Muscle of leg (tissue), 9 donors: Measurements from ENCODE around the gene CES2. TPM values are rescaled to one million over a fixed set of nuclear protein-coding genes. Genes with fewer than 3 reads are reported as not detected.

Experiments
- polyA plus RNA-seq, 8 donors: library from polyadenylated mRNA; unstranded; fragments of 120-200 nt; gene quantifications; one replicate each; pipeline versions ENCODE4 v1.2.1 to v1.2.3, GENCODE V29; 2013; ENCODE audit warnings: inconsistent platforms in 1 of 8, low replicate concordance in 1 of 8; ENCODE audit not compliant: insufficient read length in 8 of 8, insufficient read depth in 1 of 8
- total RNA-seq: library from RNA; stranded (reverse); fragments of 120-200 nt; gene quantifications from one replicate; pipeline ENCODE4 v1.2.4, GENCODE V29; 2013

CES2 gene
- total and polyA plus RNA-seq, 9 donors = 26.1 to 36.2 (median 30.2) TPM

Other genes with a start within 250 kb of the CES2 start
- gene CMTM4, start 238.8 kb upstream of the CES2 start, total RNA-seq = 8.1 TPM
- gene CMTM4, start 238.8 kb upstream of the CES2 start, polyA plus RNA-seq = 10 to 100 TPM in 5 of 8 donors, 1 to 10 TPM in 3; 7.5 to 15.5 (median 10.5) TPM
- gene DYNC1LI2, start 183.9 kb upstream of the CES2 start, total RNA-seq = 76.3 TPM
- 100 to 1,000 TPM in 1 of 8 donors, 10 to 100 TPM in 7; 61.0 to 102 (median 78.8) TPM for gene DYNC1LI2, start 183.9 kb upstream of the CES2 start, polyA plus RNA-seq
- gene TERB1, start 133.9 kb upstream of the CES2 start, total RNA-seq = not detected
- gene TERB1, start 133.9 kb upstream of the CES2 start, polyA plus RNA-seq = under 1 TPM in 3 of 8 donors, not detected in 5; 0.10 to 0.21 (median 0.11) TPM
- 41.8 TPM for gene NAE1, start 104.5 kb upstream of the CES2 start, total RNA-seq
- gene NAE1, start 104.5 kb upstream of the CES2 start, polyA plus RNA-seq = 10 to 100 TPM; 32.8 to 47.3 (median 40.1) TPM
- not detected for gene CA7, start 91.1 kb upstream of the CES2 start, total RNA-seq
- under 1 TPM in 1 of 8 donors, not detected in 7; 0.12 TPM for gene CA7, start 91.1 kb upstream of the CES2 start, polyA plus RNA-seq
- gene PDP2, start 55.0 kb upstream of the CES2 start, total RNA-seq = 2.7 TPM
- 1 to 10 TPM; 1.9 to 2.6 (median 2.3) TPM for gene PDP2, start 55.0 kb upstream of the CES2 start, polyA plus RNA-seq
- 0.04 TPM for gene CDH16, start 16.6 kb upstream of the CES2 start, total RNA-seq
- gene CDH16, start 16.6 kb upstream of the CES2 start, polyA plus RNA-seq = 1 to 10 TPM in 1 of 8 donors, under 1 TPM in 5, not detected in 2; 0.08 to 1.7 (median 0.13) TPM
- gene RRAD, start 10.0 kb upstream of the CES2 start, total RNA-seq = 7.3 TPM
- 10 to 100 TPM in 3 of 8 donors, 1 to 10 TPM in 5; 6.0 to 10.7 (median 9.1) TPM for gene RRAD, start 10.0 kb upstream of the CES2 start, polyA plus RNA-seq
- 115 TPM for gene CIAO2B, start 1.1 kb upstream of the CES2 start, total RNA-seq
- 100 to 1,000 TPM in 1 of 8 donors, 10 to 100 TPM in 7; 89.1 to 111 (median 94.2) TPM for gene CIAO2B, start 1.1 kb upstream of the CES2 start, polyA plus RNA-seq
- 0.22 TPM for gene CES3, start 25.8 kb downstream of the CES2 start, total RNA-seq
- gene CES3, start 25.8 kb downstream of the CES2 start, polyA plus RNA-seq = 1 to 10 TPM in 1 of 8 donors, under 1 TPM in 7; 0.05 to 1.3 (median 0.34) TPM
- 2.4 TPM for gene CES4A, start 53.1 kb downstream of the CES2 start, total RNA-seq
- 1 to 10 TPM; 1.5 to 5.3 (median 3.2) TPM for gene CES4A, start 53.1 kb downstream of the CES2 start, polyA plus RNA-seq
- gene CBFB, start 93.6 kb downstream of the CES2 start, total RNA-seq = 40.7 TPM
- gene CBFB, start 93.6 kb downstream of the CES2 start, polyA plus RNA-seq = 10 to 100 TPM; 31.6 to 70.3 (median 42.3) TPM
- 12.9 TPM for gene PHAF1, start 174.4 kb downstream of the CES2 start, total RNA-seq
- 10 to 100 TPM; 16.2 to 22.2 (median 18.1) TPM for gene PHAF1, start 174.4 kb downstream of the CES2 start, polyA plus RNA-seq
- gene B3GNT9, start 215.5 kb downstream of the CES2 start, total RNA-seq = 15.6 TPM
- gene B3GNT9, start 215.5 kb downstream of the CES2 start, polyA plus RNA-seq = 10 to 100 TPM in 6 of 8 donors, 1 to 10 TPM in 2; 7.7 to 18.8 (median 12.3) TPM
- 4.7 TPM for gene TRADD, start 224.4 kb downstream of the CES2 start, total RNA-seq
- gene TRADD, start 224.4 kb downstream of the CES2 start, polyA plus RNA-seq = 1 to 10 TPM; 3.7 to 4.9 (median 4.2) TPM
- 2.1 TPM for gene FBXL8, start 224.4 kb downstream of the CES2 start, total RNA-seq
- 1 to 10 TPM; 1.2 to 3.1 (median 2.2) TPM for gene FBXL8, start 224.4 kb downstream of the CES2 start, polyA plus RNA-seq
- gene HSF4, start 229.2 kb downstream of the CES2 start, total RNA-seq = 3.0 TPM
- 1 to 10 TPM; 2.1 to 4.7 (median 3.5) TPM for gene HSF4, start 229.2 kb downstream of the CES2 start, polyA plus RNA-seq
- 14.7 TPM for gene NOL3, start 235.0 kb downstream of the CES2 start, total RNA-seq
- 10 to 100 TPM; 18.4 to 44.7 (median 25.3) TPM for gene NOL3, start 235.0 kb downstream of the CES2 start, polyA plus RNA-seq
- gene MATCAP1, start 248.4 kb downstream of the CES2 start, total RNA-seq = 8.6 TPM
- 10 to 100 TPM; 13.3 to 25.9 (median 21.1) TPM for gene MATCAP1, start 248.4 kb downstream of the CES2 start, polyA plus RNA-seq